Transverse colon (tissue), 4 donors: ENCODE data around the gene RTP5. TPM values are rescaled to one million over a fixed set of nuclear protein-coding genes. Genes with fewer than 3 reads are reported as not detected.

Experiments used
- DNase-seq: peaks from one replicate; pipeline ENCODE4 v3.0.0-alpha.2; 2019
- H3K27ac ChIP-seq, 4 donors: fragments of 200-600 bp; sonication (generic); 2 replicates each; pipeline ENCODE4 v1.5.1; 2016 to 2018; ENCODE audit warnings: inconsistent platforms in 4 of 4
- H3K27me3 ChIP-seq: fragments of 200-600 bp; sonication (generic); 2 replicates; pipeline ENCODE4 v1.5.1; 2017; ENCODE audit warnings: inconsistent platforms
- H3K36me3 ChIP-seq, 4 donors: fragments of 200-600 bp; sonication (generic); 2 replicates each; pipeline ENCODE4 v1.5.1; 2017 to 2019; ENCODE audit warnings: inconsistent platforms in 4 of 4
- H3K4me1 ChIP-seq, 4 donors: fragments of 200-600 bp; sonication (generic); 2 replicates each; pipeline ENCODE4 v1.5.1; 2017 to 2020; ENCODE audit warnings: inconsistent platforms in 4 of 4
- H3K4me3 ChIP-seq, 4 donors: fragments of 200-600 bp; sonication (generic); 1 replicate in 1 of 4; 2 replicates in 3 of 4; pipeline versions ENCODE4 v1.5.1 to v1.6.1; 2017 to 2019; ENCODE audit warnings: inconsistent platforms in 4 of 4
- H3K9me3 ChIP-seq, 2 donors: fragments of 200-600 bp; sonication (generic); 2 replicates each; pipeline ENCODE4 v1.5.1; 2017 to 2019; ENCODE audit warnings: inconsistent platforms in 2 of 2
- EP300 ChIP-seq: sonication (generic); formaldehyde crosslinking; IDR thresholded peaks from one replicate; pipeline ENCODE4 v1.6.1; 2017; ENCODE audit warnings: antibody characterized with exemption, low read depth
- POLR2A ChIP-seq: fragments of 450-650 bp; IDR thresholded peaks from one replicate; pipeline ENCODE4 v1.6.1; 2016; ENCODE audit warnings: antibody characterized with exemption, mild to moderate bottlenecking, moderate library complexity
- POLR2AphosphoS5 ChIP-seq, 3 donors: sonication (generic); formaldehyde crosslinking; IDR thresholded peaks; one replicate each; pipeline ENCODE4 v1.6.1; 2016; ENCODE audit warnings: antibody characterized with exemption in 3 of 3
- WGBS, 2 donors: methylation state at CpG; one replicate each; pipeline ENCODE4 v1.1.5; 2018; ENCODE audit warnings: low coverage in 1 of 2; 5-methylcytosine and 5-hydroxymethylcytosine counted together
- in situ Hi-C, 4 donors: fragments of 200-750 bp; cut with MboI; loops; one replicate each; pipeline versions ENCODE4 v1.15.0 to v1.15.1; 2017; ENCODE audit warnings: low sequenced_read_pairs in 3 of 4, low pct_ligation_motif_present in 1 of 4, low pct_unique_long_range_greater_than_20kb in 1 of 4
- intact Hi-C: fragments of 100-400 bp; cut with DNase I; formaldehyde crosslinking; loops from one replicate; pipeline ENCODE4 v1.15.1; 2023; ENCODE audit warnings: low total_unique reads
- total RNA-seq, 4 donors: library from RNA; depleted of rRNA; stranded (reverse); fragments of >200 nt; gene quantifications; one replicate each; pipeline ENCODE4 v1.1.0, GENCODE V29; 2016
- TF ChIP-seq, protein P1 (sequence below), 5 experiments: fragments of 200-600 bp in 3 of 5; fragments of 450-650 bp in 2 of 5; sonication (generic) in 3 of 5; IDR thresholded peaks; 1 replicate in 2 of 5; 2 replicates in 3 of 5; pipeline ENCODE4 v1.5.1; 2016 to 2017; ENCODE audit warnings: antibody characterized with exemption in 5 of 5, inconsistent platforms in 3 of 5, mild to moderate bottlenecking in 2 of 5, moderate library complexity in 1 of 5

RTP5 gene
- total RNA-seq, 4 donors from 2014 or later: 0.16 TPM; not detected in 3

- 95% methylated on average over 23 of the region's 26 CpGs; no CpG with 5 or more reads in 1 of the 2 donors for WGBS, 2 donors
- Histone ChIP-seq H3K4me1 (no peaks in the 10 kb centered on the region), H3K9me3 (no peaks in the 10 kb centered on the region), H3K27me3 (no peaks in the 10 kb centered on the region), H3K4me3 (no peak overlapping the region), H3K27ac (no peak overlapping the region), H3K36me3 (no peaks in the 10 kb centered on the region)
- TF ChIP-seq POLR2A (no peak), EP300 (no peak), POLR2AphosphoS5 (IDR thresholded peaks at IDR 0.05) (no peak)
- TF ChIP-seq, protein P1, sequence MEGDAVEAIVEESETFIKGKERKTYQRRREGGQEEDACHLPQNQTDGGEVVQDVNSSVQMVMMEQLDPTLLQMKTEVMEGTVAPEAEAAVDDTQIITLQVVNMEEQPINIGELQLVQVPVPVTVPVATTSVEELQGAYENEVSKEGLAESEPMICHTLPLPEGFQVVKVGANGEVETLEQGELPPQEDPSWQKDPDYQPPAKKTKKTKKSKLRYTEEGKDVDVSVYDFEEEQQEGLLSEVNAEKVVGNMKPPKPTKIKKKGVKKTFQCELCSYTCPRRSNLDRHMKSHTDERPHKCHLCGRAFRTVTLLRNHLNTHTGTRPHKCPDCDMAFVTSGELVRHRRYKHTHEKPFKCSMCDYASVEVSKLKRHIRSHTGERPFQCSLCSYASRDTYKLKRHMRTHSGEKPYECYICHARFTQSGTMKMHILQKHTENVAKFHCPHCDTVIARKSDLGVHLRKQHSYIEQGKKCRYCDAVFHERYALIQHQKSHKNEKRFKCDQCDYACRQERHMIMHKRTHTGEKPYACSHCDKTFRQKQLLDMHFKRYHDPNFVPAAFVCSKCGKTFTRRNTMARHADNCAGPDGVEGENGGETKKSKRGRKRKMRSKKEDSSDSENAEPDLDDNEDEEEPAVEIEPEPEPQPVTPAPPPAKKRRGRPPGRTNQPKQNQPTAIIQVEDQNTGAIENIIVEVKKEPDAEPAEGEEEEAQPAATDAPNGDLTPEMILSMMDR (IDR thresholded peaks at IDR 0.05): no peak
- intact Hi-C loops: no loop called here
- in situ Hi-C loops: no loop called here
- DNase-seq: no peak
These were observed 18.0 kb upstream of the RTP5 start for GRCh38 chr2:241851325-241852115.

GRCh38 chr2:241852116-241852980, 17.2 kb upstream of the RTP5 start:
- no peak for DNase-seq
- in situ Hi-C loops (no loop called here), intact Hi-C loops (no loop called here)
- TF ChIP-seq POLR2A: no peak
- TF ChIP-seq EP300: no peak
- no peak for TF ChIP-seq POLR2AphosphoS5 (IDR thresholded peaks at IDR 0.05)
- TF ChIP-seq, protein P1 (IDR thresholded peaks at IDR 0.05): no peak
- Histone ChIP-seq H3K36me3 (no peaks in the 10 kb centered on the region), H3K27me3 (peaks cover 2% of the 10 kb centered on the region), H3K4me1 (no peaks in the 10 kb centered on the region), H3K4me3 (no peak overlapping the region), H3K27ac (no peak overlapping the region), H3K9me3 (no peaks in the 10 kb centered on the region)
- WGBS, 2 donors: 65 to 89% methylated on average over 4 to 27 of the region's 39 CpGs

- peaks cover 7% of the 10 kb centered on the region for H3K27me3 ChIP-seq
- TF ChIP-seq, protein P1 (IDR thresholded peaks at IDR 0.05): no peak
- TF ChIP-seq POLR2A (no peak), POLR2AphosphoS5 (IDR thresholded peaks at IDR 0.05) (no peak), EP300 (no peak)
- intact Hi-C loops (no loop called here), in situ Hi-C loops (no loop called here)
- 82% methylated on average over 10 of the region's 10 CpGs; no CpG with 5 or more reads in 1 of the 2 donors for WGBS, 2 donors
- no peak overlapping the region for H3K27ac ChIP-seq
- H3K4me3 ChIP-seq: no peak overlapping the region
- no peaks in the 10 kb centered on the region for H3K9me3 ChIP-seq
- no peak for DNase-seq
- no peaks in the 10 kb centered on the region for H3K36me3 ChIP-seq
- no peaks in the 10 kb centered on the region for H3K4me1 ChIP-seq
These were observed 16.4 kb upstream of the RTP5 start for GRCh38 chr2:241852981-241853631.
